ENCODE results near the gene SH3BP5L. TPM values are rescaled to one million over a fixed set of nuclear protein-coding genes. Genes with fewer than 3 reads are reported as not detected.

The SH3BP5L gene
- total and polyA plus RNA-seq, 2 of the 13 experiments (the other 11 are each of a cell fraction or from before 2014, with no cell fraction given): 10.3 to 14.9 TPM

GRCh38 chr1:248838357-248839167, 12.8 kb upstream of the SH3BP5L start (continued):
- peak; percentile 76; the same call in 1 of the 2 replicates for TF ChIP-seq MEIS2 (CRISPR knock-in tag; IDR thresholded peaks at IDR 0.05)
- TF ChIP-seq GFI1 (CRISPR knock-in tag; IDR thresholded peaks at IDR 0.05; ENCODE audit: borderline replicate concordance): peak; percentile 80; the same call in 1 of the 2 replicates
- no peak; the same call in 1 of the 2 replicates for TF ChIP-seq PPARG (CRISPR knock-in tag; conservative IDR thresholded peaks at IDR 0.05)
- peak; percentile 66; the same call in 1 of the 2 replicates for TF ChIP-seq BATF2 (CRISPR knock-in tag; IDR thresholded peaks at IDR 0.05)
- no peak for TF ChIP-seq PHF21A (CRISPR knock-in tag; IDR thresholded peaks at IDR 0.05)
- peak; percentile 61; the same call in 1 of the 2 replicates for TF ChIP-seq MZF1 (CRISPR knock-in tag; IDR thresholded peaks at IDR 0.05; ENCODE audit: borderline replicate concordance)
- peak in 1 of 2 experiments; percentile 30; a peak in 1 of 4 replicates for TF ChIP-seq ATF4 (CRISPR knock-in tag; IDR thresholded peaks at IDR 0.05)
- peak; percentile 43; the same call in 1 of the 2 replicates for TF ChIP-seq ZNF580 (CRISPR knock-in tag; IDR thresholded peaks at IDR 0.05; ENCODE audit: borderline replicate concordance, low read depth)
- TF ChIP-seq NR2F6 (IDR thresholded peaks at IDR 0.05): 0 out of 2 replicates have a peak, but pooled peaks have one; percentile 41
- peak; percentile 30 for TF ChIP-seq NR2F6 (CRISPR knock-in tag; IDR thresholded peaks at IDR 0.05)
- TF ChIP-seq DNMT1 (CRISPR knock-in tag; IDR thresholded peaks at IDR 0.05): no peak
- no peak for TF ChIP-seq LCORL (IDR thresholded peaks at IDR 0.05)
- TF ChIP-seq LCORL (CRISPR knock-in tag; IDR thresholded peaks at IDR 0.05): peak; percentile 68
- 0 out of 2 replicates have a peak, but pooled peaks have one; percentile 37 for TF ChIP-seq ZNF318 (CRISPR knock-in tag; IDR thresholded peaks at IDR 0.05)
- no peak for TF ChIP-seq FOXJ3 (CRISPR knock-in tag; IDR thresholded peaks at IDR 0.05; ENCODE audit: borderline replicate concordance)
- TF ChIP-seq ZNF432 (CRISPR knock-in tag; IDR thresholded peaks at IDR 0.05; ENCODE audit: borderline replicate concordance): no peak; the same call in 1 of the 2 replicates
- no peak for TF ChIP-seq IRF1 (CRISPR knock-in tag; IDR thresholded peaks at IDR 0.05; ENCODE audit: low read depth)
- TF ChIP-seq ZMYM2 (CRISPR knock-in tag; IDR thresholded peaks at IDR 0.05): no peak
